ENCODE measurements around the gene CLN6.
A peak's percentile ranks its signal among the peaks of the same experiment; 100 is the strongest.

GRCh38 chr15:68278345-68278594 lies 48.7 kb upstream of the CLN6 start:
- TF ChIP-seq CTCF (IDR thresholded peaks at IDR 0.05; ENCODE audit: low read depth, low read length) (peak; percentile 3; the same call in 1 of the 2 replicates), EZH2phosphoT487 (IDR thresholded peaks at IDR 0.05; ENCODE audit: low read depth) (no peak)
